Measurements from ENCODE around the gene FCGR3A. TPM values are rescaled to one million over a fixed set of nuclear protein-coding genes. Genes with fewer than 3 reads are reported as not detected.
"Not testable (repeated sequence)": the region's sequence is repeated elsewhere in the genome, so short reads cannot be mapped to it uniquely, and the experiment has no call there.

FCGR3A gene
- total and polyA plus RNA-seq, 2 donors (not counting 1 experiment from before 2014, with no cell fraction given): 1.3 to 3.1 TPM

DNA sequence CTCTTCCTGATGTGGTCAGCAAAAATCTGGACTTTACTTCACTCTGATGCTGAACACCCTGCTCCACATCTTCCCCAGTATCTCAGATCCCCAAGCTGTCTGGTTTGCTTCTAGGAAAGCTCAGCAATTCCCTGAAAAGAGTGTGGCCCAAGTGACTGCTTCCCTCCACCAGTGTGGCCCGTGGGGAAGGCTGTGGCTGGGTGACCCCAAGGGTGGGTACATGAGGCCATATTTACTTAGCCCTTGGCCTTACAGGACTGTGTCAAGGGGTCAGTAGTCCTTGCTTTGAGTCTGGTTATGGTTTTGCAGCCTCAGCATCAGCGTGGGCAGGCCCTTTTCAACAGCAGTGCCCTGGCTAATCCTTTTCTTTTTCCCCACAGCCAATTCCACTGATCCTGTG is 45.6 kb upstream of the FCGR3A start:
- H3K4me3 Mint-ChIP-seq; H3K4me3 ChIP-seq (ENCODE audit: control extremely low read depth in 1 of 5, extremely low read depth in 1 of 5, insufficient read depth in 1 of 5, low read depth in 2 of 5, low read length in 4 of 5); POLR2A ChIA-PET; H3K9me3 Mint-ChIP-seq (ENCODE audit: insufficient read depth); H3K27ac Mint-ChIP-seq; H3K9ac ChIP-seq (ENCODE audit: low read length); H3K4me2 ChIP-seq (replicated peaks; ENCODE audit: low read depth, low read length, poor library complexity, severe bottlenecking); H3K4me1 ChIP-seq (ENCODE audit: control insufficient read depth in 2 of 2, insufficient read depth in 2 of 2, low read length in 2 of 2); H3K27ac ChIP-seq (ENCODE audit: low read length in 2 of 2); H3K27me3 ChIP-seq (replicated peaks in 1 of 4; ENCODE audit: control extremely low read depth in 1 of 4, control insufficient read depth in 3 of 4, insufficient read depth in 4 of 4, low read length in 3 of 4); DNase-seq; H3K4me1 Mint-ChIP-seq; H3K9me3 ChIP-seq (ENCODE audit: control extremely low read depth in 1 of 3, control insufficient read depth in 2 of 3, insufficient read depth in 1 of 3, low read length in 2 of 3); ATAC-seq (ENCODE audit: low read depth); CTCF ChIA-PET; intact Hi-C loops (cut with micrococcal nuclease); H4K20me1 ChIP-seq (ENCODE audit: control insufficient read depth, insufficient read depth, low read length, poor library complexity, severe bottlenecking); H3K79me2 ChIP-seq (ENCODE audit: control insufficient read depth, insufficient read depth, low read length); H3K27me3 Mint-ChIP-seq; H2AFZ ChIP-seq (ENCODE audit: insufficient read depth, low read depth, low read length, poor library complexity, severe bottlenecking); H3K36me3 ChIP-seq (replicated peaks in 1 of 2; ENCODE audit: control extremely low read depth in 1 of 2, control insufficient read depth in 1 of 2, extremely low read depth in 1 of 2, insufficient read depth in 2 of 2, low read length in 1 of 2): not testable (repeated sequence)
- WGBS (ENCODE audit: insufficient coverage): 100% methylated on average over 2 of the region's 2 CpGs

DNA sequence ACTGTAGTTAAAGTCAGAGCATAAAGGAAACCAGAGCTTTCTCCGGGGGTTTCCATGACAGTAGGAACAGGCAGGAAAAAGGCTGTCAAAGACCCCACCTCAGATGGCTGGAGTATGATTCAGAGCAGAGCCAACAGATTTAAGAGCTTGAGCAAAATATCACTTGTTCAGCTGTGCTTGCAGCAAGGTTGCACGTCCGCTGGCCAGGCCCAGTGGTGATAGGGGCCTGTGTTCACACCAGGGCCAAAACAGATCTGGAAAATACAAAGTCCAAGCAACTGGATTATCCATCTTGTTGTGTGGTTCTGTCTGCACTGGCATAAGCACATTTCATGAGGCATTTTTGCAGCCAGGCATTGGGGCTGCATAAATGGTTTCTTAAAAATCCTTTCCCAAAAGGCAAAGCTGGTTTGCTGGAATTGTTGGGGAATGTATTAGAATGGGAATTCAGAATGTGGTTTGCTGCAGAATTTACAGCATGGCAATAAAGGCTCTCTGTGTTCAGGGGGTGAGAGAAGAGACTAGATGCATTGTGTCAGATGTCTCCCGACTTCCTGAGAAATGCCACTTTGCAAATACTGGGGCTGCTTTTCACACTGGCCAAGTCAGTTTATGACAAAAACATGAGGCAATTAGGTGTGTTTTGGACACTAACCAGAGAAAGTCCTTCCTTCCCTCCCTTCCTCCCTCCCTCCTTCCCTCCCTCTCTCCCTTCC is 44.8 kb upstream of the FCGR3A start:
- intact Hi-C loops (cut with micrococcal nuclease); POLR2A ChIA-PET; H3K27ac Mint-ChIP-seq; H3K27ac ChIP-seq (ENCODE audit: low read length in 2 of 2); H3K4me3 Mint-ChIP-seq; DNase-seq; H3K4me2 ChIP-seq (replicated peaks; ENCODE audit: low read depth, low read length, poor library complexity, severe bottlenecking); H3K27me3 Mint-ChIP-seq; H4K20me1 ChIP-seq (ENCODE audit: control insufficient read depth, insufficient read depth, low read length, poor library complexity, severe bottlenecking); H3K4me3 ChIP-seq (ENCODE audit: control extremely low read depth in 1 of 5, extremely low read depth in 1 of 5, insufficient read depth in 1 of 5, low read depth in 2 of 5, low read length in 4 of 5); H3K9ac ChIP-seq (ENCODE audit: low read length); H3K9me3 ChIP-seq (ENCODE audit: control extremely low read depth in 1 of 3, control insufficient read depth in 2 of 3, insufficient read depth in 1 of 3, low read length in 2 of 3); H3K27me3 ChIP-seq (replicated peaks in 1 of 4; ENCODE audit: control extremely low read depth in 1 of 4, control insufficient read depth in 3 of 4, insufficient read depth in 4 of 4, low read length in 3 of 4); H3K4me1 ChIP-seq (ENCODE audit: control insufficient read depth in 2 of 2, insufficient read depth in 2 of 2, low read length in 2 of 2); H3K4me1 Mint-ChIP-seq; CTCF ChIA-PET; H2AFZ ChIP-seq (ENCODE audit: insufficient read depth, low read depth, low read length, poor library complexity, severe bottlenecking); H3K9me3 Mint-ChIP-seq (ENCODE audit: insufficient read depth); ATAC-seq (ENCODE audit: low read depth); H3K79me2 ChIP-seq (ENCODE audit: control insufficient read depth, insufficient read depth, low read length); H3K36me3 ChIP-seq (replicated peaks in 1 of 2; ENCODE audit: control extremely low read depth in 1 of 2, control insufficient read depth in 1 of 2, extremely low read depth in 1 of 2, insufficient read depth in 2 of 2, low read length in 1 of 2): not testable (repeated sequence)
- no CpG with 5 or more reads among the region's 4 CpGs for WGBS (ENCODE audit: insufficient coverage)

DNA sequence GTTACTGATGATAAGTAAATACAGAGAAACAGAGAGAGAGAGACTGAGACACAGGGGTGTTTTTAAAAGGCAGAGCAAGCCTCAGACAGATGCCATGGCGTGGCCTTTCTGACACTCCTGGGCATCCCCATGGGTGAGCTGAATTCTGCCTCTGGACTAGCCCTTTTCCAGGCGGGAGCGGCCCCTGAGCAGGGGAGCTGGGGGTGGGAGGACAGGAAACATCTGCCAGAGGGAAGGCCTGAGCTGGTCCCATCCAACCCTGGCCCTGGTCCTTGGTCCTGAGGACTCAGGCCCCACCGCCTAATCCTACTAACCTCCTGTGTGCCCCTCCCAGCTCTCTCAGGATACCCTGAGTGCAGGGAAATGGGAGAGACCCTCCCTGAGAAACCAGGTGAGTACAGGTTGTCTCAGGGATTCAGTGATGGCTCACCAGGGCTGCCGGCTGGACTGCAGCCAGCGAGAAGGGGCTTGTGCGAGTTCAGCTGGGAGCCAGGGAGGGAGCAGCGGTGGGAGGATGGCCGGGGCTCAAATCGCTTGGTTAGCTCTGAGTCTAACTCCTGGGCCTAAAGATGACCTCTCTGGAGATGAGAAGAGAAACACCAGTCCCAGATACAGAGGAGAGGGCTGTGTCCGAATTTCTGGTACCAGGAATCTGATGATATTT is 43.6 kb upstream of the FCGR3A start:
- H4K20me1 ChIP-seq (ENCODE audit: control insufficient read depth, insufficient read depth, low read length, poor library complexity, severe bottlenecking); H3K4me1 ChIP-seq (ENCODE audit: control insufficient read depth in 2 of 2, insufficient read depth in 2 of 2, low read length in 2 of 2); H3K4me1 Mint-ChIP-seq; H3K9me3 Mint-ChIP-seq (ENCODE audit: insufficient read depth); CTCF ChIA-PET; intact Hi-C loops (cut with micrococcal nuclease); H2AFZ ChIP-seq (ENCODE audit: insufficient read depth, low read depth, low read length, poor library complexity, severe bottlenecking); DNase-seq; H3K27ac Mint-ChIP-seq; H3K9ac ChIP-seq (ENCODE audit: low read length); H3K4me3 ChIP-seq (ENCODE audit: control extremely low read depth in 1 of 5, extremely low read depth in 1 of 5, insufficient read depth in 1 of 5, low read depth in 2 of 5, low read length in 4 of 5); POLR2A ChIA-PET; H3K9me3 ChIP-seq (ENCODE audit: control extremely low read depth in 1 of 3, control insufficient read depth in 2 of 3, insufficient read depth in 1 of 3, low read length in 2 of 3); H3K79me2 ChIP-seq (ENCODE audit: control insufficient read depth, insufficient read depth, low read length); ATAC-seq (ENCODE audit: low read depth); H3K36me3 ChIP-seq (replicated peaks in 1 of 2; ENCODE audit: control extremely low read depth in 1 of 2, control insufficient read depth in 1 of 2, extremely low read depth in 1 of 2, insufficient read depth in 2 of 2, low read length in 1 of 2); H3K27me3 ChIP-seq (replicated peaks in 1 of 4; ENCODE audit: control extremely low read depth in 1 of 4, control insufficient read depth in 3 of 4, insufficient read depth in 4 of 4, low read length in 3 of 4); H3K27me3 Mint-ChIP-seq; H3K27ac ChIP-seq (ENCODE audit: low read length in 2 of 2); H3K4me2 ChIP-seq (replicated peaks; ENCODE audit: low read depth, low read length, poor library complexity, severe bottlenecking); H3K4me3 Mint-ChIP-seq: not testable (repeated sequence)
- 96% methylated on average over 9 of the region's 11 CpGs for WGBS (ENCODE audit: insufficient coverage)

DNA sequence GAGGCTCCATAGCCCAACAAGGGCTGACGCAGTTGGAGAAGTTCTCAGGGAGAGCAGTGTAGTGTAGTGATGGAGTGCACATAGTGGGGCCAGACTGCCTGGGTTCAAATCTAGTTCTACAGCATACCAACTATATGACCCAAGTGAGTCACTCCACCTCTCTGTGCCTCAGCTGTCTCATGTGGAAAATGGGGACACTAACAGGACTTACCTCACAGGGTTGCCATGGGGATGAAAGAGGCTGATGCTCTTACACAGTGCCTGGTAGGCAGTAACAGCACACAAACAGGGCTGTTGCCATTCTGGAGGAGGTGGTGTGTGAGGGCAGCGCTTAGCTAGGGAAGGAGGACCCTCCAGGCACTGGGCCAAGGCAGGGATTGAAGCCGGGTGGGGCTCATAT is 43.0 kb upstream of the FCGR3A start:
- H2AFZ ChIP-seq (ENCODE audit: insufficient read depth, low read depth, low read length, poor library complexity, severe bottlenecking); DNase-seq; H3K4me1 ChIP-seq (ENCODE audit: control insufficient read depth in 2 of 2, insufficient read depth in 2 of 2, low read length in 2 of 2); H3K36me3 ChIP-seq (replicated peaks in 1 of 2; ENCODE audit: control extremely low read depth in 1 of 2, control insufficient read depth in 1 of 2, extremely low read depth in 1 of 2, insufficient read depth in 2 of 2, low read length in 1 of 2); H3K4me3 Mint-ChIP-seq; intact Hi-C loops (cut with micrococcal nuclease); H3K4me1 Mint-ChIP-seq; H3K27ac ChIP-seq (ENCODE audit: low read length in 2 of 2); H4K20me1 ChIP-seq (ENCODE audit: control insufficient read depth, insufficient read depth, low read length, poor library complexity, severe bottlenecking); CTCF ChIA-PET; H3K9ac ChIP-seq (ENCODE audit: low read length); H3K9me3 ChIP-seq (ENCODE audit: control extremely low read depth in 1 of 3, control insufficient read depth in 2 of 3, insufficient read depth in 1 of 3, low read length in 2 of 3); H3K27me3 Mint-ChIP-seq; POLR2A ChIA-PET; H3K79me2 ChIP-seq (ENCODE audit: control insufficient read depth, insufficient read depth, low read length); H3K4me3 ChIP-seq (ENCODE audit: control extremely low read depth in 1 of 5, extremely low read depth in 1 of 5, insufficient read depth in 1 of 5, low read depth in 2 of 5, low read length in 4 of 5); ATAC-seq (ENCODE audit: low read depth); H3K4me2 ChIP-seq (replicated peaks; ENCODE audit: low read depth, low read length, poor library complexity, severe bottlenecking); H3K9me3 Mint-ChIP-seq (ENCODE audit: insufficient read depth); H3K27me3 ChIP-seq (replicated peaks in 1 of 4; ENCODE audit: control extremely low read depth in 1 of 4, control insufficient read depth in 3 of 4, insufficient read depth in 4 of 4, low read length in 3 of 4); H3K27ac Mint-ChIP-seq: not testable (repeated sequence)
- no CpG with 5 or more reads among the region's 3 CpGs for WGBS (ENCODE audit: insufficient coverage)

Data from B cell (primary cell).